Measurements from ENCODE around the gene DOCK9. TPM values are rescaled to one million over a fixed set of nuclear protein-coding genes. Genes with fewer than 3 reads are reported as not detected.
"Not testable (repeated sequence)": the region's sequence is repeated elsewhere in the genome, so short reads cannot be mapped to it uniquely, and the experiment has no call there.

The DOCK9 gene
- total RNA-seq, 1 experiment from 2014 or later, result 30.5 TPM

DNA sequence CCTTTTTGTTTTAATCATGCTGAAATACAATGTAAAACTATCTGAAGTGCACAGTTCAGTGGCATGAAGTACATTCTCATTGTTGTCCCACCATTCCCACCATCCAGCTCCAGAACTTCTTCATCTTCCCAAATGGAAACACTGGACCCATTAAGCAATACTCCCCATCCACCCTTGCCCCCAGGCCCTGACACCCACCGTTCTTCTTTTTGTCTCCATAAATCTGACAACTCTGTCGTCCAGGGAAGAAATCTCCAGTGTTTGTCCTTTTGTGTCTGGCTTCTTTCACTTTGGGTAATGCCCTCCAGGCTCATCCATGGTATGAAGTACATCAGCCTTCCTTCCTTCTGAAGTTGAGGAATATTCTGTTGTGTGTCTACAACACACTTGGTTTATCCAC lies 222.7 kb downstream of the DOCK9 start:
- ChIA-PET CTCF (no interaction called here), POLR2A (no interaction called here)
- TF ChIP-seq, protein P1, sequence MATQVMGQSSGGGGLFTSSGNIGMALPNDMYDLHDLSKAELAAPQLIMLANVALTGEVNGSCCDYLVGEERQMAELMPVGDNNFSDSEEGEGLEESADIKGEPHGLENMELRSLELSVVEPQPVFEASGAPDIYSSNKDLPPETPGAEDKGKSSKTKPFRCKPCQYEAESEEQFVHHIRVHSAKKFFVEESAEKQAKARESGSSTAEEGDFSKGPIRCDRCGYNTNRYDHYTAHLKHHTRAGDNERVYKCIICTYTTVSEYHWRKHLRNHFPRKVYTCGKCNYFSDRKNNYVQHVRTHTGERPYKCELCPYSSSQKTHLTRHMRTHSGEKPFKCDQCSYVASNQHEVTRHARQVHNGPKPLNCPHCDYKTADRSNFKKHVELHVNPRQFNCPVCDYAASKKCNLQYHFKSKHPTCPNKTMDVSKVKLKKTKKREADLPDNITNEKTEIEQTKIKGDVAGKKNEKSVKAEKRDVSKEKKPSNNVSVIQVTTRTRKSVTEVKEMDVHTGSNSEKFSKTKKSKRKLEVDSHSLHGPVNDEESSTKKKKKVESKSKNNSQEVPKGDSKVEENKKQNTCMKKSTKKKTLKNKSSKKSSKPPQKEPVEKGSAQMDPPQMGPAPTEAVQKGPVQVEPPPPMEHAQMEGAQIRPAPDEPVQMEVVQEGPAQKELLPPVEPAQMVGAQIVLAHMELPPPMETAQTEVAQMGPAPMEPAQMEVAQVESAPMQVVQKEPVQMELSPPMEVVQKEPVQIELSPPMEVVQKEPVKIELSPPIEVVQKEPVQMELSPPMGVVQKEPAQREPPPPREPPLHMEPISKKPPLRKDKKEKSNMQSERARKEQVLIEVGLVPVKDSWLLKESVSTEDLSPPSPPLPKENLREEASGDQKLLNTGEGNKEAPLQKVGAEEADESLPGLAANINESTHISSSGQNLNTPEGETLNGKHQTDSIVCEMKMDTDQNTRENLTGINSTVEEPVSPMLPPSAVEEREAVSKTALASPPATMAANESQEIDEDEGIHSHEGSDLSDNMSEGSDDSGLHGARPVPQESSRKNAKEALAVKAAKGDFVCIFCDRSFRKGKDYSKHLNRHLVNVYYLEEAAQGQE (IDR thresholded peaks at IDR 0.05; ENCODE audit: insufficient read depth in 1 of 2, low read depth in 2 of 2, low read length in 1 of 2), result no peak
- TF ChIP-seq TCF7L2 (IDR thresholded peaks at IDR 0.05; ENCODE audit: low read depth, low read length) (no peak), POLR2AphosphoS5 (IDR thresholded peaks at IDR 0.05; ENCODE audit: low read depth, low read length) (no peak), SIN3A (IDR thresholded peaks at IDR 0.05; ENCODE audit: borderline replicate concordance, insufficient read depth, low read depth, low read length) (no peak)
- TF ChIP-seq, protein P2, sequence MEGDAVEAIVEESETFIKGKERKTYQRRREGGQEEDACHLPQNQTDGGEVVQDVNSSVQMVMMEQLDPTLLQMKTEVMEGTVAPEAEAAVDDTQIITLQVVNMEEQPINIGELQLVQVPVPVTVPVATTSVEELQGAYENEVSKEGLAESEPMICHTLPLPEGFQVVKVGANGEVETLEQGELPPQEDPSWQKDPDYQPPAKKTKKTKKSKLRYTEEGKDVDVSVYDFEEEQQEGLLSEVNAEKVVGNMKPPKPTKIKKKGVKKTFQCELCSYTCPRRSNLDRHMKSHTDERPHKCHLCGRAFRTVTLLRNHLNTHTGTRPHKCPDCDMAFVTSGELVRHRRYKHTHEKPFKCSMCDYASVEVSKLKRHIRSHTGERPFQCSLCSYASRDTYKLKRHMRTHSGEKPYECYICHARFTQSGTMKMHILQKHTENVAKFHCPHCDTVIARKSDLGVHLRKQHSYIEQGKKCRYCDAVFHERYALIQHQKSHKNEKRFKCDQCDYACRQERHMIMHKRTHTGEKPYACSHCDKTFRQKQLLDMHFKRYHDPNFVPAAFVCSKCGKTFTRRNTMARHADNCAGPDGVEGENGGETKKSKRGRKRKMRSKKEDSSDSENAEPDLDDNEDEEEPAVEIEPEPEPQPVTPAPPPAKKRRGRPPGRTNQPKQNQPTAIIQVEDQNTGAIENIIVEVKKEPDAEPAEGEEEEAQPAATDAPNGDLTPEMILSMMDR (IDR thresholded peaks at IDR 0.05), result no peak
- ATAC-seq (no peak), DNase-seq (ENCODE audit: low read depth, low spot score) (no peak)
- Histone ChIP-seq H3K4me3 (ENCODE audit: low read depth in 2 of 2, low read length in 2 of 2) (no peak overlapping the region), H3K27ac (ENCODE audit: low read length) (no peak overlapping the region), H3K4me1 (ENCODE audit: control insufficient read depth, insufficient read depth, low read length) (no peaks in the 10 kb centered on the region), H3K27me3 (ENCODE audit: control insufficient read depth, insufficient read depth, low read length) (peaks cover 4% of the 10 kb centered on the region; the same call in 1 of the 2 replicates), H3K36me3 (ENCODE audit: control insufficient read depth, insufficient read depth, low read length) (no peaks in the 10 kb centered on the region), H3K9me3 (ENCODE audit: control insufficient read depth, insufficient read depth, low read depth, low read length) (no peaks in the 10 kb centered on the region)
- intact Hi-C loops (cut with micrococcal nuclease; ENCODE audit: unreplicated experiment), result no loop called here
- in situ Hi-C loops (cut with HindIII; ENCODE audit: low pct_unique_long_range_greater_than_20kb, low sequenced_read_pairs), result no loop called here
- no TSS peak for BruUV-seq (replicated peaks)

DNA sequence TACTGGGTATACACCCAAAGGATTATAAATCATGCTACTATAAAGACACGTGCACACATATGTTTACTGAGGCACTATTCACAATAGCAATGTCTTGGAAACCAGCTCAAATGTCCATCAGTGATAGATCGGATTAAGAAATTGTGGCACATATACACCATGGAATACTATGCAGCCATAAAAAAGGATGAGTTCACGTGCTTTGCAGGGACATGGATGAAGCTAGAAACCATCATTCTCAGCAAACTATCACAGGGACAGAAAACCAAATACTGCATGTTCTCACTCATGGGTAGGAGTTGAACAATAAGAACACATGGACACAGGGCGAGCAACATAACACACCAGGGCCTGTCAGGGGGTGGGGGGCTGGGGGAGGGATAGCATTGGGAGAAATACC lies 223.4 kb downstream of the DOCK9 start:
- H3K4me1 ChIP-seq (ENCODE audit: control insufficient read depth, insufficient read depth, low read length); BruUV-seq (replicated peaks); intact Hi-C loops (cut with micrococcal nuclease; ENCODE audit: unreplicated experiment); H3K36me3 ChIP-seq (ENCODE audit: control insufficient read depth, insufficient read depth, low read length); DNase-seq (ENCODE audit: low read depth, low spot score); in situ Hi-C loops (cut with HindIII; ENCODE audit: low pct_unique_long_range_greater_than_20kb, low sequenced_read_pairs); H3K27me3 ChIP-seq (ENCODE audit: control insufficient read depth, insufficient read depth, low read length); H3K4me3 ChIP-seq (ENCODE audit: low read depth in 2 of 2, low read length in 2 of 2); H3K27ac ChIP-seq (ENCODE audit: low read length); H3K9me3 ChIP-seq (ENCODE audit: control insufficient read depth, insufficient read depth, low read depth, low read length); ATAC-seq; POLR2A ChIA-PET; CTCF ChIA-PET: not testable (repeated sequence)

DNA sequence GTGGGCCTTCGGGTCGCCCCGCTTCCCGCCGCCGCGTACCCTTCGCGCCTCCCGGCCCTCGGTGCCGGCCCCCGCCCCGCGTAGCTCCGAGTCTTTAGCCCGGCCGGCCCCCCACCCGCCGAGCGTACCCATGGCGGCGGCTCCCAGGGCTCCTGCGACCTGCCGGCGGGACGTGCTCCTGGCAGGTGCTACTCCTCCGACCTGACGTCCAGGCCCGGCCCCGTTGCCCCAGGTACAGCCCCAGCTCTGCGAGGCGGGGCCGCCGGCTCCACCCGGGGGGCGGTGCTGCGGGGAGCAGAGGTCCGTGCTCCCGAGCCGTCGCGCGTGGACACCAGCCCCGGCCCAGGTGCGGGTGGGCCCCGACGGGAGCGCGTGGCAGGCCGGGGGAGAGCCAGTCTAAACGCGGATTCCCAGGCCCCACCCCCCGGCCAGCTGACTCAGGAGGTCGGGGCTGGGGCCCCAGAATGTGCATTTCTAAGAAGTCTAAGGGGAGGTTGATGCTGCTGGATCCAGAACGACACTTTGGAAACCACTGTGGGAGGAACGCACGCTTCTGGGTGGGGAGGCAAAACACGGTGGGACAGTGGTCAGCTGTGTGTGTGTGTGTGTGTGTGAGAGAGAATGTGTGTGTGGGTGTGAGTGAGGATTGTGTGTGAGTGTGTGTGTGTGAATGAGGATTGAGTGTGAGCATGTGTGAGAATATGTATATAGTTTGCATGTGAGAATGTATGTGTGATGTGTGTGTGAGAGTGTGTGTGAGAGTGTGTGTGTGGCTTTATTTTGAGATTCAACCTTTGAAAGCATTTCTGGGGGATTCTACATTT lies 225.2 kb downstream of the DOCK9 start, which contains the start of gene SLC15A1:
SLC15A1 (minus strand) TSS at position 206 of the 824 bp plus-strand sequence; CDS start at position 132, 74 bp downstream.
- Histone ChIP-seq H3K4me1 (ENCODE audit: control insufficient read depth, insufficient read depth, low read length) (no peaks in the 10 kb centered on the region), H3K36me3 (ENCODE audit: control insufficient read depth, insufficient read depth, low read length) (no peaks in the 10 kb centered on the region), H3K27ac (ENCODE audit: low read length) (no peak within 1 kb of the TSS), H3K4me3 (ENCODE audit: low read depth in 2 of 2, low read length in 2 of 2) (peak within 1 kb of the TSS; percentile 23 to 40), H3K9me3 (ENCODE audit: control insufficient read depth, insufficient read depth, low read depth, low read length) (no peaks in the 10 kb centered on the region), H3K27me3 (ENCODE audit: control insufficient read depth, insufficient read depth, low read length) (peaks cover 4% of the 10 kb centered on the region; the same call in 1 of the 2 replicates)
- DNase-seq (ENCODE audit: low read depth, low spot score), result no peak
- intact Hi-C loops (cut with micrococcal nuclease; ENCODE audit: unreplicated experiment), result no loop called here
- ChIA-PET POLR2A (no interaction called here), CTCF (no interaction called here)
- peak; percentile 48 for ATAC-seq
- TF ChIP-seq, protein P2 (IDR thresholded peaks at IDR 0.05), result no peak
- TF ChIP-seq POLR2AphosphoS5 (IDR thresholded peaks at IDR 0.05; ENCODE audit: low read depth, low read length), result no peak
- TF ChIP-seq, protein P1 (IDR thresholded peaks at IDR 0.05; ENCODE audit: insufficient read depth in 1 of 2, low read depth in 2 of 2, low read length in 1 of 2), result no peak
- no peak for TF ChIP-seq TCF7L2 (IDR thresholded peaks at IDR 0.05; ENCODE audit: low read depth, low read length)
- no peak for TF ChIP-seq SIN3A (IDR thresholded peaks at IDR 0.05; ENCODE audit: borderline replicate concordance, insufficient read depth, low read depth, low read length)
- BruUV-seq (replicated peaks), result no TSS peak
- in situ Hi-C loops (cut with HindIII; ENCODE audit: low pct_unique_long_range_greater_than_20kb, low sequenced_read_pairs), result no loop called here

Data from Panc1 (cell line).